ENCODE data around the gene PLIN1. TPM values are rescaled to one million over a fixed set of nuclear protein-coding genes. Genes with fewer than 3 reads are reported as not detected.
"Not testable (repeated sequence)": the region's sequence is repeated elsewhere in the genome, so short reads cannot be mapped to it uniquely, and the experiment has no call there.

Gene PLIN1
- total RNA-seq, 6 experiments from 2014 or later = 2.5 to 28.8 (median 18.6) TPM

GRCh38 chr15:89693696-89694095 lies 14.5 kb upstream of the PLIN1 start:
- TF ChIP-seq CTCF (IDR thresholded peaks at IDR 0.05) = no peak
- TF ChIP-seq POLR2A (IDR thresholded peaks at IDR 0.05) = no peak
- Histone ChIP-seq H3K27ac (no peak overlapping the region), H3K36me3 (no peaks in the 10 kb centered on the region), H3K9me3 (no peaks in the 10 kb centered on the region), H3K27me3 (no peaks in the 10 kb centered on the region), H3K4me1 (peaks cover 0 to 9% (median 0%) of the 10 kb centered on the region in 4 donors), H3K4me3 (no peak overlapping the region)
- intact Hi-C loops (cut with DNase I) = no loop called here
- ATAC-seq (no peak), DNase-seq (no peak)
- 70% methylated on average over 1 of the region's 1 CpG for WGBS (ENCODE audit: insufficient coverage, low coverage, low lambda C conversion rate, missing lambda C conversion rate)

GRCh38 chr15:89693091-89693490 lies 13.9 kb upstream of the PLIN1 start:
- TF ChIP-seq CTCF (IDR thresholded peaks at IDR 0.05) (no peak), POLR2A (IDR thresholded peaks at IDR 0.05) (no peak)
- H3K4me1 ChIP-seq = peaks cover 0 to 12% (median 0%) of the 10 kb centered on the region in 4 donors
- intact Hi-C loops (cut with DNase I) = no loop called here
- no peak for ATAC-seq
- 54% methylated on average over 2 of the region's 2 CpGs for whole genome bisulfite sequencing (ENCODE audit: insufficient coverage, low coverage, low lambda C conversion rate, missing lambda C conversion rate)
- no peak for DNase-seq
- no peaks in the 10 kb centered on the region for H3K36me3 ChIP-seq
- H3K4me3 ChIP-seq = no peak overlapping the region
- no peaks in the 10 kb centered on the region for H3K27me3 ChIP-seq
- no peaks in the 10 kb centered on the region for H3K9me3 ChIP-seq
- H3K27ac ChIP-seq = no peak overlapping the region

GRCh38 chr15:89690276-89691218 lies 11.4 kb upstream of the PLIN1 start, which contains the start of the genes PEX11A and WDR93:
PEX11A (minus strand) TSS chr15:89690754; CDS start chr15:89690632, 122 bp downstream.
WDR93 (plus strand) TSS chr15:89690811; CDS start chr15:89701747, 10,936 bp downstream.
- WGBS (ENCODE audit: insufficient coverage, low coverage, low lambda C conversion rate, missing lambda C conversion rate) = 3% methylated on average over 25 of the region's 60 CpGs
- ATAC-seq (peak; percentile 98 to 99 (median 98)), DNase-seq (peak; percentile 89 to 97 (median 93))
- intact Hi-C loops (cut with DNase I) = no loop called here
- Histone ChIP-seq H3K27me3 (no peaks in the 10 kb centered on the region), H3K4me3 (peak within 1 kb of the TSS; percentile 58 to 71 (median 70)), H3K9me3 (no peaks in the 10 kb centered on the region), H3K27ac (peak within 1 kb of the TSS; percentile 73 to 94 (median 79)), H3K4me1 (peaks cover 0 to 20% (median 0%) of the 10 kb centered on the region in 4 donors), H3K36me3 (no peaks in the 10 kb centered on the region)
- TF ChIP-seq CTCF (IDR thresholded peaks at IDR 0.05) = no peak
- TF ChIP-seq POLR2A (IDR thresholded peaks at IDR 0.05) = peak; percentile 92

GRCh38 chr15:89689930-89690275 lies 10.7 kb upstream of the PLIN1 start:
- DNase-seq; ATAC-seq; H3K27me3 ChIP-seq; intact Hi-C loops (cut with DNase I); H3K36me3 ChIP-seq; H3K9me3 ChIP-seq: not testable (repeated sequence)
- peaks cover 0 to 20% (median 0%) of the 10 kb centered on the region in 4 donors for H3K4me1 ChIP-seq
- WGBS (ENCODE audit: insufficient coverage, low coverage, low lambda C conversion rate, missing lambda C conversion rate) = 45% methylated on average over 13 of the region's 15 CpGs
- H3K27ac ChIP-seq = peak overlapping the region; percentile 73 to 94 (median 79)
- H3K4me3 ChIP-seq = peak overlapping the region; percentile 58 to 71 (median 70)

GRCh38 chr15:89686522-89686921 lies 7.4 kb upstream of the PLIN1 start:
- TF ChIP-seq POLR2A (IDR thresholded peaks at IDR 0.05) = no peak
- TF ChIP-seq CTCF (IDR thresholded peaks at IDR 0.05) = no peak
- DNase-seq = no peak
- intact Hi-C loops (cut with DNase I) = no loop called here
- ATAC-seq = no peak
- H3K9me3 ChIP-seq = no peaks in the 10 kb centered on the region
- H3K27me3 ChIP-seq = no peaks in the 10 kb centered on the region
- H3K4me1 ChIP-seq = peaks cover 0 to 23% (median 3%) of the 10 kb centered on the region in 4 donors
- H3K36me3 ChIP-seq = peaks cover 0 to 8% (median 5%) of the 10 kb centered on the region in 4 donors
- peak overlapping the region in 1 of 3 donors; percentile 15 for H3K27ac ChIP-seq
- no peak overlapping the region for H3K4me3 ChIP-seq
